A549 (cell line): ENCODE measurements around the gene GABRR3. TPM values are rescaled to one million over a fixed set of nuclear protein-coding genes. Genes with fewer than 3 reads are reported as not detected.

Experiments used
- ATAC-seq, 2 experiments: fragments of 200-7000 bp in 1 of 2; fragments of >200 bp in 1 of 2; cut with Nextera tagmentation in 1 of 2; cut with Tn5 transposase in 1 of 2; 3 replicates each; pipeline versions ENCODE4 v1.8.0 to v1.9.1; 2018 to 2020; ENCODE audit warnings: mild to moderate bottlenecking in 1 of 2, moderate library complexity in 1 of 2
- CTCF ChIA-PET: fragments of 300-600 bp; sonication (Branson Sonifier 250); formaldehyde crosslinking; extraction: SDS; loops from one replicate; lab custom pipeline; 2021; ENCODE audit warnings: antibody characterized with exemption, inconsistent platforms; lab: Yijun Ruan, JAX
- POLR2A ChIA-PET: fragments of 350-600 bp; formaldehyde crosslinking; extraction: SDS; loops from one replicate; lab custom pipeline; 2021; ENCODE audit warnings: antibody characterized with exemption, inconsistent platforms; lab: Yijun Ruan, JAX
- DNase-seq, 2 experiments: peaks; one replicate each; pipeline versions ENCODE4 v3.0.0 to v3.0.0-alpha.2; 2011 to 2016; ENCODE audit warnings: low read depth in 1 of 2, low spot score in 1 of 2
- FAIRE-seq: peaks from 2 replicates; lab custom pipeline; 2011; peaks lifted over from hg19 to GRCh38; lab: Jason Lieb, UNC
- H3K27ac ChIP-seq, 2 experiments: fragments of >200 bp; sonication (Bioruptor Twin); formaldehyde crosslinking; 3 replicates each; pipeline ENCODE4 v1.5.1; 2016 to 2017
- H3K4me1 ChIP-seq: fragments of >200 bp; sonication (Bioruptor Twin); formaldehyde crosslinking; 3 replicates; pipeline ENCODE4 v1.6.1; 2016
- H3K4me2 ChIP-seq: fragments of >200 bp; sonication (Bioruptor Twin); formaldehyde crosslinking; 3 replicates; pipeline ENCODE4 v1.6.1; 2016
- H3K4me3 ChIP-seq: fragments of >200 bp; sonication (Bioruptor Twin); formaldehyde crosslinking; 3 replicates; pipeline ENCODE4 v1.5.1; 2016
- H3K9me3 ChIP-seq: fragments of >200 bp; sonication (Bioruptor Twin); formaldehyde crosslinking; 3 replicates; pipeline ENCODE4 v1.6.1; 2016
- CEBPB ChIP-seq, 2 experiments: fragments of >200 bp in 1 of 2; sonication (Bioruptor Twin) in 1 of 2; formaldehyde crosslinking in 1 of 2; IDR thresholded peaks; 2 replicates each; pipeline ENCODE4 v1.6.1; 2012 to 2016
- CHD2 ChIP-seq: fragments of 150-350 bp; IDR thresholded peaks from 2 replicates; pipeline ENCODE4 v1.6.1; 2014; ENCODE audit warnings: low read length; ENCODE audit not compliant: partially characterized antibody
- EHF ChIP-seq: fragments of 250-450 bp; sonication (Bioruptor Pico); IDR thresholded peaks from 2 replicates; pipeline ENCODE4 v1.5.0; 2020; ENCODE audit warnings: mild to moderate bottlenecking
- EHMT2 ChIP-seq: fragments of 200-600 bp; sonication (generic); IDR thresholded peaks from 2 replicates; pipeline ENCODE4 v1.6.1; 2016; ENCODE audit warnings: antibody characterized with exemption, low read depth, mild to moderate bottlenecking, moderate library complexity
- ESRRA ChIP-seq: fragments of 150-350 bp; IDR thresholded peaks from 2 replicates; pipeline ENCODE4 v1.6.1; 2014; ENCODE audit warnings: mild to moderate bottlenecking, low read length, borderline replicate concordance
- FOSL2 ChIP-seq, 2 experiments: fragments of 450-650 bp in 1 of 2; fragments of >200 bp in 1 of 2; sonication (Bioruptor Twin) in 1 of 2; formaldehyde crosslinking; IDR thresholded peaks; 2 replicates each; pipeline versions ENCODE4 v1.5.0 to v1.6.1; 2016 to 2020; ENCODE audit warnings: mild to moderate bottlenecking in 1 of 2, moderate library complexity in 1 of 2
- HEYL ChIP-seq: fragments of 250-450 bp; sonication (Bioruptor Pico); IDR thresholded peaks from 2 replicates; pipeline ENCODE4 v1.8.0; 2021; ENCODE audit warnings: mild to moderate bottlenecking, moderate library complexity
- JUN ChIP-seq, 2 experiments: fragments of >200 bp; sonication (Bioruptor Twin); formaldehyde crosslinking; IDR thresholded peaks; 2 replicates in 1 of 2; 3 replicates in 1 of 2; pipeline ENCODE4 v1.6.1; 2016 to 2017
- JUNB ChIP-seq: fragments of >200 bp; sonication (Bioruptor Twin); formaldehyde crosslinking; IDR thresholded peaks from 2 replicates; pipeline ENCODE4 v1.6.1; 2016
- KDM5A ChIP-seq: fragments of 200-600 bp; sonication (generic); IDR thresholded peaks from 2 replicates; pipeline ENCODE4 v1.6.1; 2016; ENCODE audit warnings: antibody characterized with exemption, mild to moderate bottlenecking
- MAFK ChIP-seq: fragments of 450-650 bp; IDR thresholded peaks from 2 replicates; pipeline ENCODE4 v1.6.1; 2014; ENCODE audit not compliant: partially characterized antibody
- NFE2L2 ChIP-seq: fragments of 150-350 bp; conservative IDR thresholded peaks from 2 replicates; pipeline ENCODE4 v1.6.1; 2014; ENCODE audit warnings: low read length
- NPAS2 ChIP-seq: fragments of 250-450 bp; sonication (Bioruptor Pico); IDR thresholded peaks from 2 replicates; pipeline ENCODE4 v1.8.0; 2022; ENCODE audit warnings: mild to moderate bottlenecking, moderate library complexity, borderline replicate concordance
- PBX3 ChIP-seq: IDR thresholded peaks from 2 replicates; pipeline ENCODE4 v1.6.1; 2012
- PHF8 ChIP-seq: fragments of 200-600 bp; sonication (generic); IDR thresholded peaks from 2 replicates; pipeline ENCODE4 v1.6.1; 2016; ENCODE audit warnings: low read depth, mild to moderate bottlenecking, antibody characterized with exemption, moderate library complexity, borderline replicate concordance
- RAD21 ChIP-seq, 2 experiments: fragments of >200 bp in 1 of 2; sonication (Bioruptor Twin) in 1 of 2; formaldehyde crosslinking in 1 of 2; IDR thresholded peaks in 1 of 2; conservative IDR thresholded peaks in 1 of 2; 2 replicates in 1 of 2; 3 replicates in 1 of 2; pipeline ENCODE4 v1.6.1; 2012 to 2018; ENCODE audit warnings: inconsistent platforms in 1 of 2
- RARB ChIP-seq: fragments of 250-450 bp; sonication (Bioruptor Pico); IDR thresholded peaks from 2 replicates; pipeline ENCODE4 v1.8.0; 2021; ENCODE audit warnings: mild to moderate bottlenecking, moderate library complexity
- RCOR1 ChIP-seq: fragments of 150-350 bp; IDR thresholded peaks from 2 replicates; pipeline ENCODE4 v1.6.1; 2014; ENCODE audit warnings: antibody characterized with exemption, low read length, low read depth
- SMC3 ChIP-seq: fragments of >200 bp; sonication (Bioruptor Twin); formaldehyde crosslinking; IDR thresholded peaks from 3 replicates; pipeline ENCODE4 v1.6.1; 2018; ENCODE audit warnings: inconsistent platforms
- SREBF2 ChIP-seq: fragments of 450-650 bp; IDR thresholded peaks from 2 replicates; pipeline ENCODE4 v1.6.1; 2014; ENCODE audit warnings: mild to moderate bottlenecking, moderate library complexity
- USF2 ChIP-seq: fragments of 450-650 bp; IDR thresholded peaks from 2 replicates; pipeline ENCODE4 v1.6.1; 2014; ENCODE audit warnings: antibody characterized with exemption
- ZFP36 ChIP-seq: fragments of 450-650 bp; IDR thresholded peaks from 2 replicates; pipeline ENCODE4 v1.6.1; 2014; ENCODE audit warnings: borderline replicate concordance; ENCODE audit not compliant: partially characterized antibody
- ZNF302 ChIP-seq: fragments of 250-450 bp; sonication (Bioruptor Pico); IDR thresholded peaks from 2 replicates; pipeline ENCODE4 v1.9.0; 2021; ENCODE audit warnings: inconsistent platforms, mild to moderate bottlenecking, moderate library complexity
- WGBS: methylation state at CpG from one replicate; pipeline ENCODE4 v1.1.6; 2017; ENCODE audit errors: missing lambda C conversion rate; 5-methylcytosine and 5-hydroxymethylcytosine counted together
- polyA plus RNA-seq, 4 experiments: library from polyadenylated mRNA; depleted of rRNA in 3 of 4; stranded (reverse); fragments of >200 nt; fragmentation: RNase III in 1 of 4; extraction: RNeasy Plus Mini Kit Qiagen cat#74134 plus additional on column Dnase treatment in 1 of 4; gene quantifications; 2 replicates in 3 of 4; 3 replicates in 1 of 4; pipeline ENCODE4 v1.2.3, GENCODE V29; 2011 to 2017
- TF ChIP-seq, protein P1 (sequence below): fragments of >200 bp; sonication (Bioruptor Twin); formaldehyde crosslinking; IDR thresholded peaks from 3 replicates; pipeline ENCODE4 v1.5.1; 2016
- TF ChIP-seq, protein P2 (sequence below): fragments of 150-350 bp; IDR thresholded peaks from 2 replicates; pipeline ENCODE4 v1.6.1; 2014; ENCODE audit warnings: low read depth, mild to moderate bottlenecking, low read length

GABRR3 gene
- polyA plus RNA-seq, 2 of the 4 experiments (the other 2 are of a cell fraction): not detected

- Histone ChIP-seq H3K4me1 (no peaks in the 10 kb centered on the region), H3K4me2 (no peak overlapping the region), H3K27ac (no peak overlapping the region), H3K9me3 (0 out of 3 replicates have a peak, but pooled peaks cover 4% of the 10 kb centered on the region), H3K4me3 (no peak overlapping the region)
- TF ChIP-seq KDM5A (no peak), PHF8 (no peak), RCOR1 (no peak), EHF (no peak), SREBF2 (no peak)
- CTCF ChIA-PET: interaction anchor here (0.5 to 7.9 kb wide), 5 partner anchors 230 to 1711 kb away, joined by 3 to 89 read pairs (median 5); no protein-coding TSS in a partner anchor
- ATAC-seq (no peak), FAIRE-seq (no peak), DNase-seq (no peak)
- WGBS: 3% methylated on average over 1 of the region's 1 CpG
- POLR2A ChIA-PET: no interaction called here
Measured at GRCh38 chr3:98041350-98041749, 6.2 kb upstream of the GABRR3 start.

GRCh38 chr3:98039322-98040024 is 4.4 kb upstream of the GABRR3 start:
- ChIA-PET CTCF (interaction anchor here (0.6 to 7.9 kb wide), 28 partner anchors 9 to 1709 kb away, joined by 3 to 89 read pairs (median 4); no protein-coding TSS in a partner anchor), POLR2A (no interaction called here)
- FAIRE-seq (peak; percentile 100), ATAC-seq (peak; percentile 90 to 96), DNase-seq (peak; percentile 35 to 89)
- Histone ChIP-seq H3K4me2 (peak overlapping the region; percentile 61), H3K9me3 (0 out of 3 replicates have a peak, but pooled peaks cover 4% of the 10 kb centered on the region), H3K4me1 (no peaks in the 10 kb centered on the region), H3K27ac (no peak overlapping the region), H3K4me3 (peak overlapping the region; percentile 19; the same call in 1 of the 3 replicates)
- TF ChIP-seq NFE2L2: no peak
- TF ChIP-seq SMC3: peak; percentile 65
- TF ChIP-seq, protein P1, sequence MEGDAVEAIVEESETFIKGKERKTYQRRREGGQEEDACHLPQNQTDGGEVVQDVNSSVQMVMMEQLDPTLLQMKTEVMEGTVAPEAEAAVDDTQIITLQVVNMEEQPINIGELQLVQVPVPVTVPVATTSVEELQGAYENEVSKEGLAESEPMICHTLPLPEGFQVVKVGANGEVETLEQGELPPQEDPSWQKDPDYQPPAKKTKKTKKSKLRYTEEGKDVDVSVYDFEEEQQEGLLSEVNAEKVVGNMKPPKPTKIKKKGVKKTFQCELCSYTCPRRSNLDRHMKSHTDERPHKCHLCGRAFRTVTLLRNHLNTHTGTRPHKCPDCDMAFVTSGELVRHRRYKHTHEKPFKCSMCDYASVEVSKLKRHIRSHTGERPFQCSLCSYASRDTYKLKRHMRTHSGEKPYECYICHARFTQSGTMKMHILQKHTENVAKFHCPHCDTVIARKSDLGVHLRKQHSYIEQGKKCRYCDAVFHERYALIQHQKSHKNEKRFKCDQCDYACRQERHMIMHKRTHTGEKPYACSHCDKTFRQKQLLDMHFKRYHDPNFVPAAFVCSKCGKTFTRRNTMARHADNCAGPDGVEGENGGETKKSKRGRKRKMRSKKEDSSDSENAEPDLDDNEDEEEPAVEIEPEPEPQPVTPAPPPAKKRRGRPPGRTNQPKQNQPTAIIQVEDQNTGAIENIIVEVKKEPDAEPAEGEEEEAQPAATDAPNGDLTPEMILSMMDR: peak; percentile 97
- TF ChIP-seq RAD21 (conservative IDR thresholded peaks at IDR 0.05 in 1 of 2, IDR thresholded peaks at IDR 0.05 in 1 of 2): peak; percentile 78 to 88
- TF ChIP-seq MAFK: peak; percentile 69
- 9% methylated on average over 13 of the region's 13 CpGs for WGBS

DNA sequence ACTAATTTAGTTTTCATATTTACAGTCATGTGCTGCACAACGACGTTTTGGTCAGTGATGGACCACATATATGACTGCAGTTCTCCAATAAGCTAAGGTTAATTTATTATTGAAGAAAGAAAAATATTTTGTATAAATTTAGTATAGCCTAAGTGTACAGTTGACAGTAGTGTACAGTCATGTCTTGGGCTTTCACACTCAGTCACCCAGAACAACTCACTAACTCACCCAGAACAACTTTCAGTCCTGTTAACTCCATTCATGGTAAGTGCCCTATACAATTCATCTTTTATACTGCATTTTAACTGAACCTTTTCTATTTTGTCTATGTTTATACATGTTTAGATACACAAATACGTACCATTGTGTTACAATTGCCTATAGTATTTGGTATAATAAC is 3.8 kb upstream of the GABRR3 start:
- POLR2A ChIA-PET: no interaction called here
- peak overlapping the region; percentile 61 for H3K4me2 ChIP-seq
- DNase-seq (no peak), FAIRE-seq (no peak), ATAC-seq (peak; percentile 45 to 51; a peak in 5 of 6 replicates)
- H3K27ac ChIP-seq: no peak overlapping the region
- H3K9me3 ChIP-seq: 0 out of 3 replicates have a peak, but pooled peaks cover 4% of the 10 kb centered on the region
- H3K4me1 ChIP-seq: no peaks in the 10 kb centered on the region
- 45% methylated on average over 3 of the region's 3 CpGs for WGBS
- TF ChIP-seq PBX3 (no peak), CHD2 (no peak), ZFP36 (no peak), EHMT2 (no peak), JUN (IDR thresholded peaks at IDR 0.05) (no peak), ZNF302 (CRISPR knock-in tag) (no peak), JUNB (no peak), NPAS2 (CRISPR knock-in tag) (no peak), HEYL (CRISPR knock-in tag) (no peak), USF2 (no peak), SREBF2 (no peak), CEBPB (IDR thresholded peaks at IDR 0.05) (no peak), RARB (no peak), SMC3 (no peak), FOSL2 (IDR thresholded peaks at IDR 0.05) (no peak), FOSL2 (CRISPR knock-in tag; IDR thresholded peaks at IDR 0.05) (no peak), ESRRA (no peak), EHF (no peak)
- TF ChIP-seq, protein P2, sequence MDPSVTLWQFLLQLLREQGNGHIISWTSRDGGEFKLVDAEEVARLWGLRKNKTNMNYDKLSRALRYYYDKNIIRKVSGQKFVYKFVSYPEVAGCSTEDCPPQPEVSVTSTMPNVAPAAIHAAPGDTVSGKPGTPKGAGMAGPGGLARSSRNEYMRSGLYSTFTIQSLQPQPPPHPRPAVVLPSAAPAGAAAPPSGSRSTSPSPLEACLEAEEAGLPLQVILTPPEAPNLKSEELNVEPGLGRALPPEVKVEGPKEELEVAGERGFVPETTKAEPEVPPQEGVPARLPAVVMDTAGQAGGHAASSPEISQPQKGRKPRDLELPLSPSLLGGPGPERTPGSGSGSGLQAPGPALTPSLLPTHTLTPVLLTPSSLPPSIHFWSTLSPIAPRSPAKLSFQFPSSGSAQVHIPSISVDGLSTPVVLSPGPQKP: no peak
- H3K4me3 ChIP-seq: no peak overlapping the region; the same call in 2 of the 3 replicates
- CTCF ChIA-PET: interaction anchor here (0.6 to 7.9 kb wide), 25 partner anchors 9 to 534 kb away, joined by 3 to 89 read pairs (median 5); partner anchors contain the start of gene CRYBG3
